Vagina (tissue), 2 donors: Measurements from ENCODE around the gene LDLR.

Source experiments
- POLR2A ChIP-seq, 2 donors: fragments of 450-650 bp; IDR thresholded peaks; one replicate each; pipeline ENCODE4 v1.6.1; 2017; ENCODE audit warnings: antibody characterized with exemption in 2 of 2, mild to moderate bottlenecking in 2 of 2, moderate library complexity in 2 of 2
- POLR2AphosphoS5 ChIP-seq, 2 donors: sonication (generic); formaldehyde crosslinking; IDR thresholded peaks; one replicate each; pipeline ENCODE4 v1.9.0; 2017; ENCODE audit warnings: antibody characterized with exemption in 2 of 2, mild to moderate bottlenecking in 2 of 2, low read depth in 1 of 2; ENCODE audit not compliant: insufficient read depth in 1 of 2
- TF ChIP-seq, protein P1 (sequence below), 3 experiments: fragments of 450-650 bp in 2 of 3; fragments of 200-600 bp in 1 of 3; sonication (generic) in 1 of 3; IDR thresholded peaks; one replicate each; pipeline ENCODE4 v1.5.1; 2017 to 2019; ENCODE audit warnings: antibody characterized with exemption in 3 of 3, mild to moderate bottlenecking in 2 of 3, moderate library complexity in 2 of 3

DNA sequence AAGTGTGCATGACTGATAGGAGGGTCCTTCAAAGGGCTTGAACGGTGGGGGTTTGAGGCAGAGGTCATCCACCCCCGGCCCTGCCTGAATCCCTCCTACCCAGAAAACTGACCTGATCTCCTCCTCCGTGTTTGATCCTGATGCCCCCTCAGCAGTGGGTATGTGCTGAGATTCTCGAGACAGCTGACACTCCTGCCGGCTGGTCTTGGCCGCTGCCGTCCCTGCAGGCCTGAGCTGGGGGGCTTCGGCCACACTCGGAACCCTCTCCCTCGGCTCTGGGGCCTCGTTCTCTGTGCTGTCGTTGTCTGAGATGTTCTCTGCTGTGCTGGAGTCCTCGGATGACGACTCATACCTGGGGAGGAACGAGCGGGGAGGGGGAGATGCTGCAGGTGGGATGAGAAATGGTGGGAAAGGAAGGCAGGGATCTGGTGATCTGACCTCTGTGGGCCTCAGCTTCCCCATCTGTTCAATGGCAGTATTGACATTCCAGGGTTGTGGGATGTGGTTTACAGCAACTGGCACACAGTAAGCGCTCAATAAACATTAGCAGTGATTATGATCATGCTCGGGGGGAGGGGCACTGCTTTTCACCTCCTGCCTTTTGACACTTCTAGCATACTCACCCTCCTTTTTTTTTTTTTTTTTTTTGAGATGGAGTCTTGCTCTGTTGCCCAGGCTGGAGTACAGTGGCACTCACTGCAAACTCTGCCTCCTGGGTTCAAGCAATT, 87.4 kb downstream of the LDLR start:
- no peak for TF ChIP-seq POLR2A (IDR thresholded peaks at IDR 0.05)
- TF ChIP-seq POLR2AphosphoS5 (IDR thresholded peaks at IDR 0.05; ENCODE audit: insufficient read depth in 1 of 2, low read depth in 1 of 2) = no peak
- TF ChIP-seq, protein P1, sequence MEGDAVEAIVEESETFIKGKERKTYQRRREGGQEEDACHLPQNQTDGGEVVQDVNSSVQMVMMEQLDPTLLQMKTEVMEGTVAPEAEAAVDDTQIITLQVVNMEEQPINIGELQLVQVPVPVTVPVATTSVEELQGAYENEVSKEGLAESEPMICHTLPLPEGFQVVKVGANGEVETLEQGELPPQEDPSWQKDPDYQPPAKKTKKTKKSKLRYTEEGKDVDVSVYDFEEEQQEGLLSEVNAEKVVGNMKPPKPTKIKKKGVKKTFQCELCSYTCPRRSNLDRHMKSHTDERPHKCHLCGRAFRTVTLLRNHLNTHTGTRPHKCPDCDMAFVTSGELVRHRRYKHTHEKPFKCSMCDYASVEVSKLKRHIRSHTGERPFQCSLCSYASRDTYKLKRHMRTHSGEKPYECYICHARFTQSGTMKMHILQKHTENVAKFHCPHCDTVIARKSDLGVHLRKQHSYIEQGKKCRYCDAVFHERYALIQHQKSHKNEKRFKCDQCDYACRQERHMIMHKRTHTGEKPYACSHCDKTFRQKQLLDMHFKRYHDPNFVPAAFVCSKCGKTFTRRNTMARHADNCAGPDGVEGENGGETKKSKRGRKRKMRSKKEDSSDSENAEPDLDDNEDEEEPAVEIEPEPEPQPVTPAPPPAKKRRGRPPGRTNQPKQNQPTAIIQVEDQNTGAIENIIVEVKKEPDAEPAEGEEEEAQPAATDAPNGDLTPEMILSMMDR (IDR thresholded peaks at IDR 0.05) = no peak
